ENCODE data around the gene BTBD19. TPM values are rescaled to one million over a fixed set of nuclear protein-coding genes. Genes with fewer than 3 reads are reported as not detected.
"Not testable (repeated sequence)": the region's sequence is repeated elsewhere in the genome, so short reads cannot be mapped to it uniquely, and the experiment has no call there.

The BTBD19 gene
- polyA plus RNA-seq, 4 donors = 1.1 to 14.7 (median 1.7) TPM

- not testable (repeated sequence) for H3K27me3 ChIP-seq (ENCODE audit: control insufficient read depth in 3 of 3, insufficient read depth in 3 of 3, low read length in 3 of 3); DNase-seq; H3K4me3 ChIP-seq (ENCODE audit: low read depth in 1 of 3, low read length in 3 of 3); H3K27ac ChIP-seq (ENCODE audit: low read depth in 1 of 3, low read length in 2 of 3); FAIRE-seq; H3K9me3 ChIP-seq (ENCODE audit: control insufficient read depth in 2 of 2, insufficient read depth in 1 of 2, low read depth in 1 of 2, low read length in 1 of 2)
- WGBS, 3 donors = 79 to 84% (median 80%) methylated on average over 8 of the region's 8 CpGs
- peaks cover 0 to 26% (median 2%) of the 10 kb centered on the region in 3 donors for H3K4me1 ChIP-seq (ENCODE audit: control insufficient read depth in 3 of 3, insufficient read depth in 2 of 3, low read depth in 1 of 3, low read length in 2 of 3)
- peaks cover 0 to 13% (median 0%) of the 10 kb centered on the region in 3 donors for H3K36me3 ChIP-seq (ENCODE audit: control insufficient read depth in 3 of 3, insufficient read depth in 2 of 3, low read depth in 1 of 3, low read length in 3 of 3)
Measured at GRCh38 chr1:44797886-44798285, 10.4 kb upstream of the BTBD19 start.

GRCh38 chr1:44798481-44799365 lies 9.6 kb upstream of the BTBD19 start:
- WGBS, 3 donors = 81 to 87% (median 86%) methylated on average over 10 of the region's 10 CpGs
- no peaks in the 10 kb centered on the region for H3K27me3 ChIP-seq (ENCODE audit: control insufficient read depth in 3 of 3, insufficient read depth in 3 of 3, low read length in 3 of 3)
- FAIRE-seq (no peak), DNase-seq (no peak)
- H3K9me3 ChIP-seq (ENCODE audit: control insufficient read depth in 2 of 2, insufficient read depth in 1 of 2, low read depth in 1 of 2, low read length in 1 of 2) = no peaks in the 10 kb centered on the region
- no peak overlapping the region for H3K4me3 ChIP-seq (ENCODE audit: low read depth in 1 of 3, low read length in 3 of 3)
- peaks cover 2 to 22% (median 6%) of the 10 kb centered on the region in 3 donors for H3K36me3 ChIP-seq (ENCODE audit: control insufficient read depth in 3 of 3, insufficient read depth in 2 of 3, low read depth in 1 of 3, low read length in 3 of 3)
- H3K27ac ChIP-seq (ENCODE audit: low read depth in 1 of 3, low read length in 2 of 3) = peak overlapping the region in 2 of 3 donors; percentile 45 to 92
- H3K4me1 ChIP-seq (ENCODE audit: control insufficient read depth in 3 of 3, insufficient read depth in 2 of 3, low read depth in 1 of 3, low read length in 2 of 3) = peaks cover 0 to 27% (median 2%) of the 10 kb centered on the region in 3 donors

- DNase-seq (peak; percentile 98 to 99), FAIRE-seq (no peak)
- H3K4me3 ChIP-seq (ENCODE audit: low read depth in 1 of 3, low read length in 3 of 3) = peak within 1 kb of the TSS; percentile 78 to 94 (median 86)
- no peaks in the 10 kb centered on the region for H3K9me3 ChIP-seq (ENCODE audit: control insufficient read depth in 2 of 2, insufficient read depth in 1 of 2, low read depth in 1 of 2, low read length in 1 of 2)
- H3K27me3 ChIP-seq (ENCODE audit: control insufficient read depth in 3 of 3, insufficient read depth in 3 of 3, low read length in 3 of 3) = no peaks in the 10 kb centered on the region
- 0 to 1% (median 0%) methylated on average over 48 to 79 of the region's 79 CpGs for WGBS, 3 donors
- H3K27ac ChIP-seq (ENCODE audit: low read depth in 1 of 3, low read length in 2 of 3) = peak within 1 kb of the TSS; percentile 92 to 98 (median 92)
- H3K4me1 ChIP-seq (ENCODE audit: control insufficient read depth in 3 of 3, insufficient read depth in 2 of 3, low read depth in 1 of 3, low read length in 2 of 3) = peaks cover 0 to 30% (median 2%) of the 10 kb centered on the region in 3 donors
- peaks cover 2 to 34% (median 6%) of the 10 kb centered on the region in 3 donors for H3K36me3 ChIP-seq (ENCODE audit: control insufficient read depth in 3 of 3, insufficient read depth in 2 of 3, low read depth in 1 of 3, low read length in 3 of 3)
Measured at GRCh38 chr1:44799770-44800584, 8.3 kb upstream of the BTBD19 start, which contains the start of gene PLK3. Gene PLK3, plus strand, starts transcription at chr1:44800377. Its CDS starts 87 bp downstream, at chr1:44800464.

GRCh38 chr1:44801491-44802305 lies 6.6 kb upstream of the BTBD19 start:
- no peaks in the 10 kb centered on the region for H3K9me3 ChIP-seq (ENCODE audit: control insufficient read depth in 2 of 2, insufficient read depth in 1 of 2, low read depth in 1 of 2, low read length in 1 of 2)
- DNase-seq (no peak), FAIRE-seq (no peak)
- WGBS, 3 donors = 62 to 78% (median 67%) methylated on average over 13 of the region's 13 CpGs
- H3K27ac ChIP-seq (ENCODE audit: low read depth in 1 of 3, low read length in 2 of 3) = peak overlapping the region in 1 of 3 donors; percentile 58
- H3K27me3 ChIP-seq (ENCODE audit: control insufficient read depth in 3 of 3, insufficient read depth in 3 of 3, low read length in 3 of 3) = no peaks in the 10 kb centered on the region
- H3K36me3 ChIP-seq (ENCODE audit: control insufficient read depth in 3 of 3, insufficient read depth in 2 of 3, low read depth in 1 of 3, low read length in 3 of 3) = peaks cover 2 to 51% (median 8%) of the 10 kb centered on the region in 3 donors
- H3K4me1 ChIP-seq (ENCODE audit: control insufficient read depth in 3 of 3, insufficient read depth in 2 of 3, low read depth in 1 of 3, low read length in 2 of 3) = peaks cover 2 to 33% (median 5%) of the 10 kb centered on the region in 3 donors
- H3K4me3 ChIP-seq (ENCODE audit: low read depth in 1 of 3, low read length in 3 of 3) = peak overlapping the region in 2 of 3 donors; percentile 9 to 22

GRCh38 chr1:44802306-44803061 lies 5.8 kb upstream of the BTBD19 start:
- no peak for FAIRE-seq
- 84 to 90% (median 89%) methylated on average over 13 of the region's 13 CpGs for WGBS, 3 donors
- H3K4me1 ChIP-seq (ENCODE audit: control insufficient read depth in 3 of 3, insufficient read depth in 2 of 3, low read depth in 1 of 3, low read length in 2 of 3) = peaks cover 4 to 41% (median 10%) of the 10 kb centered on the region in 3 donors
- peak overlapping the region in 1 of 3 donors; percentile 58 for H3K27ac ChIP-seq (ENCODE audit: low read depth in 1 of 3, low read length in 2 of 3)
- H3K4me3 ChIP-seq (ENCODE audit: low read depth in 1 of 3, low read length in 3 of 3) = no peak overlapping the region
- H3K9me3 ChIP-seq (ENCODE audit: control insufficient read depth in 2 of 2, insufficient read depth in 1 of 2, low read depth in 1 of 2, low read length in 1 of 2) = no peaks in the 10 kb centered on the region
- no peak for DNase-seq
- peaks cover 2 to 59% (median 8%) of the 10 kb centered on the region in 3 donors for H3K36me3 ChIP-seq (ENCODE audit: control insufficient read depth in 3 of 3, insufficient read depth in 2 of 3, low read depth in 1 of 3, low read length in 3 of 3)
- no peaks in the 10 kb centered on the region for H3K27me3 ChIP-seq (ENCODE audit: control insufficient read depth in 3 of 3, insufficient read depth in 3 of 3, low read length in 3 of 3)

DNA sequence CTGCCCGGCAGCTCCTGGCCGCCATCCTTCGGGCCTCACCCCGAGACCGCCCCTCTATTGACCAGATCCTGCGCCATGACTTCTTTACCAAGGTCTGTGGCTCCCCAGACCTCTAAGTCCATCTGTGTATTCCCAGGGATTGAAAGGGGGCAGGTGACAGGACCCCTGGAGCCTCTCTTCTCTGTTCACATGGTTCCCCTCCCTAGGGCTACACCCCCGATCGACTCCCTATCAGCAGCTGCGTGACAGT lies 5.3 kb upstream of the BTBD19 start:
- WGBS, 3 donors = 92 to 96% (median 93%) methylated on average over 9 of the region's 9 CpGs
- Histone ChIP-seq H3K27ac (ENCODE audit: low read depth in 1 of 3, low read length in 2 of 3) (peak overlapping the region in 1 of 3 donors; percentile 31), H3K4me3 (ENCODE audit: low read depth in 1 of 3, low read length in 3 of 3) (no peak overlapping the region), H3K4me1 (ENCODE audit: control insufficient read depth in 3 of 3, insufficient read depth in 2 of 3, low read depth in 1 of 3, low read length in 2 of 3) (peaks cover 4 to 46% (median 12%) of the 10 kb centered on the region in 3 donors), H3K36me3 (ENCODE audit: control insufficient read depth in 3 of 3, insufficient read depth in 2 of 3, low read depth in 1 of 3, low read length in 3 of 3) (peaks cover 2 to 60% (median 8%) of the 10 kb centered on the region in 3 donors), H3K9me3 (ENCODE audit: control insufficient read depth in 2 of 2, insufficient read depth in 1 of 2, low read depth in 1 of 2, low read length in 1 of 2) (no peaks in the 10 kb centered on the region), H3K27me3 (ENCODE audit: control insufficient read depth in 3 of 3, insufficient read depth in 3 of 3, low read length in 3 of 3) (no peaks in the 10 kb centered on the region)
- DNase-seq (no peak), FAIRE-seq (no peak)

DNA sequence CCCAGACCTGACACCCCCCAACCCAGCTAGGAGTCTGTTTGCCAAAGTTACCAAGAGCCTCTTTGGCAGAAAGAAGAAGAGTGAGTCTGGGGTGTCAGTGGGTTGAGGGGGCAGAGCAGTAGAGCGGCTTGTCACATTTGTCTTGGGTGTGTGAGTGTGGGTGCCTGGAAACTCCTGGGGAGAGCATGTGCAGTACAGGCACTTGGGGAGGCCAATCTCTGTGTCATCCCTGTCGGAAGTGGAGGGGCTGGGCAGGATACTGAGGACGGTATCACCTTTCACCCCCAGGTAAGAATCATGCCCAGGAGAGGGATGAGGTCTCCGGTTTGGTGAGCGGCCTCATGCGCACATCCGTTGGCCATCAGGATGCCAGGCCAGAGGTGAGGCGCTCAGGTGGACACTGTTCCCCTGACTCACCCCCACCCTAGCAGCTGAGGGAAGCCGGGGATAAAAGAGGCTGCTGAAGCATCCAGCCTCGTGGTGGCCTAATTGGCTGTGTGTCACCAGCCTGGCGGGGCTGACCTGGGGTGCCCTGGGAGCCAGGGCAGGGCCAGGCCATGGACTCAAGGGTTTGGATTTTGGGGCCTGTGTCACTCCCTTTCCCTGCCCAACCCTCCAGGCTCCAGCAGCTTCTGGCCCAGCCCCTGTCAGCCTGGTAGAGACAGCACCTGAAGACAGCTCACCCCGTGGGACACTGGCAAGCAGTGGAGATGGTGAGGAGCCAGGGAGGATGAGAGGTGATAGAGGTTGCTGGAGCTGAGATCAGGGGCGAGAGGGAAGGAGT lies 4.8 kb upstream of the BTBD19 start:
- no peak for DNase-seq
- no peak overlapping the region for H3K4me3 ChIP-seq (ENCODE audit: low read depth in 1 of 3, low read length in 3 of 3)
- H3K27me3 ChIP-seq (ENCODE audit: control insufficient read depth in 3 of 3, insufficient read depth in 3 of 3, low read length in 3 of 3) = no peaks in the 10 kb centered on the region
- whole genome bisulfite sequencing, 3 donors = 86 to 92% (median 89%) methylated on average over 13 of the region's 13 CpGs
- H3K27ac ChIP-seq (ENCODE audit: low read depth in 1 of 3, low read length in 2 of 3) = peak overlapping the region in 1 of 3 donors; percentile 49
- no peak for FAIRE-seq
- H3K9me3 ChIP-seq (ENCODE audit: control insufficient read depth in 2 of 2, insufficient read depth in 1 of 2, low read depth in 1 of 2, low read length in 1 of 2) = no peaks in the 10 kb centered on the region
- peaks cover 2 to 60% (median 8%) of the 10 kb centered on the region in 3 donors for H3K36me3 ChIP-seq (ENCODE audit: control insufficient read depth in 3 of 3, insufficient read depth in 2 of 3, low read depth in 1 of 3, low read length in 3 of 3)
- peaks cover 10 to 51% (median 16%) of the 10 kb centered on the region in 3 donors for H3K4me1 ChIP-seq (ENCODE audit: control insufficient read depth in 3 of 3, insufficient read depth in 2 of 3, low read depth in 1 of 3, low read length in 2 of 3)
